ENCODE data around the gene GPR37L1.

Gene GPR37L1

DNA sequence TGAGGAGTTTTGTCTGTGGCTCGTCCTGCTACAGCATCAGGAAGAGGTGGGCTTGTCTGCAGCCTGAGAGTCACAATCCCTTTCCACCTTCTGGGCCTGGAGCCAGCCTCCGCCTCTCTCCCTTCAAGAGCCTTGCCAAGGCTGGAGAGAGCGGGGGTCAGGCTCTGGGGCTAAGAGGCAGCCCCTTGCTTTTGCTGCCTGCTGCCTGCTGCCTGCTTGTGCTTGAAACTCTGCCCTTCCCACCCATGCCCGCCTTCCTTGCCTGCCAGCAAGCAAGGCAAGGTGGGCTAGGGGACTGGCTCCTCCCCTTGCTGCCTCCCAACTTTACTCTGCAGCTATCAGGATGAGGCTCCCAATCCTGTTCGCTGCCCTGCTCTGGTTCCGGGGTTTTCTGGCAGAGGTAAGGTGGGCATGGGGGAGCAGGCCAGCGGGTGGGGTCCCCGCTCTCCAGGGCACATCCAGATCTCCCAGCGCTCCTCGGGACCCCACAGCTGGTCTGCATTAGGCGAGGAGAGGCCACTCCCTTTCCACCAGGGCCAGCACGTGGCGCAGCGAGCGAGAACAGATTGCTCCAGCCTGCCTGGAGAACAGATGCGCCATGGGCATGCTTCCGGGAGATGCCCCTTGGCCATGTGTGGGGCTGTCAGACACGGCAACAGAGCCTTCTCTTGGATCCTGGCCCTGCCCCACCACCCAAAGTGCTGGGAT, 45.1 kb downstream of the GPR37L1 start:
- DNase-seq (ENCODE audit: low read depth) = no peak
- TF ChIP-seq, protein P1, sequence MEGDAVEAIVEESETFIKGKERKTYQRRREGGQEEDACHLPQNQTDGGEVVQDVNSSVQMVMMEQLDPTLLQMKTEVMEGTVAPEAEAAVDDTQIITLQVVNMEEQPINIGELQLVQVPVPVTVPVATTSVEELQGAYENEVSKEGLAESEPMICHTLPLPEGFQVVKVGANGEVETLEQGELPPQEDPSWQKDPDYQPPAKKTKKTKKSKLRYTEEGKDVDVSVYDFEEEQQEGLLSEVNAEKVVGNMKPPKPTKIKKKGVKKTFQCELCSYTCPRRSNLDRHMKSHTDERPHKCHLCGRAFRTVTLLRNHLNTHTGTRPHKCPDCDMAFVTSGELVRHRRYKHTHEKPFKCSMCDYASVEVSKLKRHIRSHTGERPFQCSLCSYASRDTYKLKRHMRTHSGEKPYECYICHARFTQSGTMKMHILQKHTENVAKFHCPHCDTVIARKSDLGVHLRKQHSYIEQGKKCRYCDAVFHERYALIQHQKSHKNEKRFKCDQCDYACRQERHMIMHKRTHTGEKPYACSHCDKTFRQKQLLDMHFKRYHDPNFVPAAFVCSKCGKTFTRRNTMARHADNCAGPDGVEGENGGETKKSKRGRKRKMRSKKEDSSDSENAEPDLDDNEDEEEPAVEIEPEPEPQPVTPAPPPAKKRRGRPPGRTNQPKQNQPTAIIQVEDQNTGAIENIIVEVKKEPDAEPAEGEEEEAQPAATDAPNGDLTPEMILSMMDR (IDR thresholded peaks at IDR 0.05; ENCODE audit: low read depth, low read length, missing control alignments) = no peak
- H3K4me3 ChIP-seq (ENCODE audit: low read depth, low read length) = no peak overlapping the region
- in situ Hi-C loops (cut with HindIII; ENCODE audit: low sequenced_read_pairs) = no loop called here

DNA sequence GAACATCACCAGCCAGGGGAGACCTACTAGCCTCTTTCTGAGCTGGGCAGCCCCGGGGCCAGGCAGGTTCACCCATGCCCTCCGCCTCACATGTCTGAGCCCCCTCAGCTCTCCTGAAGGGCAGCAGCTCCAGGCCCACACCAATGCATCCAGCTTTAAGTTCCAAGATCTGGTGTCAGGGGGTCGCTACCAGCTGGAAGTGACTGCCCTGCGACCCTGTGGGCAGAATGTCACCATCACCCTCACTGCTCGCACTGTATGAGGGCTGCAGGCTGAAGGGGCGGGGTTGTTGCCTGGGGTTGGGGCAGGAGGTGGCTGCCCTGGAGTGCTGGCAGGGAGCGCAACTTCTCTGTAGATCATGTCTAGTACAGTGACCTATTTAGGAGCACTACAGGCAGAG, 46.1 kb downstream of the GPR37L1 start:
- H3K4me3 ChIP-seq (ENCODE audit: low read depth, low read length) = no peak overlapping the region
- TF ChIP-seq, protein P1 (IDR thresholded peaks at IDR 0.05; ENCODE audit: low read depth, low read length, missing control alignments) = no peak
- in situ Hi-C loops (cut with HindIII; ENCODE audit: low sequenced_read_pairs) = no loop called here
- DNase-seq (ENCODE audit: low read depth) = no peak

DNA sequence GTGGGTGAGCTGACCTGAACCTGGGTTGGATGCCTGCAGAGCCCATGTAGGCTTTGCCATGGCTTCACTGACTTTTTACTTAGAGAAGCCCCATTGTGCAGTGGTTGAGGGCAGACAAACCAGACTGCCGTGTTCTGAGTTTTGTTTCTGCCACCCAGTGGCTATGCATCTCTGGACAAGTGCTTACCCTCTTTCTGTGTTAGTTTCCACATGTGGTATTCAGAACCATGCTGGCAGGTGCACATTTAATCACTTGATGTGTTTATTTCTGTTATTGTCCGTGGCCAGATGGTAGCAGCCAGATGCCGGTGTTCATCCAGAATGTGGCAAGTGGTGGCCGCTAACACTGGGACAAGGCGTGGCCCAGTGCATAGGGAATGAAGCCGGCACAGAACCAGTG, 48.0 kb downstream of the GPR37L1 start:
- H3K4me3 ChIP-seq (ENCODE audit: low read depth, low read length) = no peak overlapping the region
- in situ Hi-C loops (cut with HindIII; ENCODE audit: low sequenced_read_pairs) = no loop called here
- TF ChIP-seq, protein P1 (IDR thresholded peaks at IDR 0.05; ENCODE audit: low read depth, low read length, missing control alignments) = no peak
- no peak for DNase-seq (ENCODE audit: low read depth)

DNA sequence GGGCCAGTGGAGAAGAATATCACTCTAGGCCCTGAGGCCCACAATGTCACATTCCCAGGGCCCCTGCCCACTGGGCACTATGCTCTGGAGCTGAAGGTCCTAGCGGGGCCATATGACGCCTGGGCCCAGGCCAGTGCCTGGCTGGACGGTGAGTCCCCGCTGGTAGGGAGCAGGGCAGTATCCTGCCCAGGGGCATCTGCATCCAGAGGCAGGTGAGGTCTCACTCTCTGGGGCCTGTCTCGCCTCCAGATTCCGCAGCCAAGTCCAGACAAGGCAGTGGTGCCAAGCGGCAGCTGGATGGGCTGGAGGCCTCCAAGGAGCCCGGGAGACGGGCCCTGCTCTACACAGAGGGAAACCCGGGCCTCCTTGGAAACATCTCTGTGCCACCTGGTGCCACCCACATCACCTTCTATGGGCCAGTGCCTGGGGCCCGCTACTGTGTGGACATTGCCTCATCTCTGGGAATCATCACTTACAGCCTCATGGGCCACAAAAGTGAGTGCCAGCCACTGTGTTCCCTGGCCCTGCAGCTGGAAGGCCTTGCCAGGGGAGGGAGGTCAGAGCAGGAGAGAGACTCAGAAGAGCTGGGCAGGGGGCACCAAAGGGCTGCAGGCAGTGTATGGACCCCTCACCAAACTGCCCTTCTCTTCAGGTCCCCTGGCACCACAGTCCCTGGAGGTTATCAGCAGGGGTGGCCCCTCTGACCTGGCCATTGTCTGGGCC, 48.7 kb downstream of the GPR37L1 start:
- no peak for DNase-seq (ENCODE audit: low read depth)
- no peak overlapping the region for H3K4me3 ChIP-seq (ENCODE audit: low read depth, low read length)
- TF ChIP-seq, protein P1 (IDR thresholded peaks at IDR 0.05; ENCODE audit: low read depth, low read length, missing control alignments) = no peak
- in situ Hi-C loops (cut with HindIII; ENCODE audit: low sequenced_read_pairs) = no loop called here

DNA sequence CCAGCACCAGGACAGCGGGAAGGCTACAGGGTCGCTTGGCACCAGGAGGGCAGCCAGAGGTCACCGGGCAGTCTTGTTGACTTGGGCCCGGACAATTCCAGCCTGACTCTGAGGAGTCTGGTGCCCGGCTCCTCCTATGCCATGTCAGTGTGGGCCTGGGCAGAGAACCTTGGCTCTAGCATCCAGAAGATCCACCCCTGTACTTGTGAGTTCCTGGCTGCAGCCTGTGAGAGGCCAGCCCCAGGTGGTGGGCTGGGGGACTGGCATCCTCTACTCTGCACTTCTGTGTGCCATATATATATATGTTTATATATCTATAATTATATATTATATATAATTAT, 49.3 kb downstream of the GPR37L1 start:
- DNase-seq (ENCODE audit: low read depth) = no peak
- TF ChIP-seq, protein P1 (IDR thresholded peaks at IDR 0.05; ENCODE audit: low read depth, low read length, missing control alignments) = no peak

DNA sequence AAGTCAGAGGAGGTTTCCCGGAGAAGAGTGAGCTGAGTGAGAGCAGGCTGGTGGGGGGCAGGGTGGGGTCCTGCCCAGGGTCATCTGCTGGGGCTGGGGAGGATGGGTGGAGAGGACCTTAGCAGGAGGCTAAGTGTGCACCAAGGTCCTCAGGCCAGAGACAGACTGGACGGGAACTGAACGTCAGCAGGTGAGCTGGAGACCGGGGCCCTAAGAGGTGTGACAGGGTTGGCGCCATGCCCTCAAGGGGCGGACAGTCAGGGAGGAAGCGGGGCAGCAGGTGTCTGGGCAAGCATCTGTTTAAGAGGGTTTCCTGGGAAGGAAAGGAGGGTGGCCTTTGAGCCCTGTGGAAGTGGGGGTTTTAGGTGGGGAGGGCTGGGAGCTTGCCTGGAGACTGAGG, 51.3 kb downstream of the GPR37L1 start:
- in situ Hi-C loops (cut with HindIII; ENCODE audit: low sequenced_read_pairs) = no loop called here
- TF ChIP-seq, protein P1 (IDR thresholded peaks at IDR 0.05; ENCODE audit: low read depth, low read length, missing control alignments) = no peak
- H3K4me3 ChIP-seq (ENCODE audit: low read depth, low read length) = no peak overlapping the region
- DNase-seq (ENCODE audit: low read depth) = no peak

More for the DNA sequence above, 49.3 kb downstream of the GPR37L1 start:
- no peak overlapping the region for H3K4me3 ChIP-seq (ENCODE audit: low read depth, low read length)
- in situ Hi-C loops (cut with HindIII; ENCODE audit: low sequenced_read_pairs) = no loop called here
